EL (cell line): ENCODE data around the gene BBS4.
"Not testable (repeated sequence)": the region's sequence is repeated elsewhere in the genome, so short reads cannot be mapped to it uniquely, and the experiment has no call there.

Experiments
- DNase-seq: peaks from one replicate; pipeline ENCODE4 v3.0.0-alpha.2; 2016

Gene BBS4

GRCh38 chr15:72685925-72686794 lies at the start of gene BBS4, which contains the start of gene HIGD2B:
Gene BBS4 (plus strand): TSS chr15:72686207. CDS start chr15:72686228, 21 bp downstream.
Gene HIGD2B (minus strand): TSS chr15:72686182. CDS start chr15:72676374, 9,808 bp downstream.
- peak; percentile 90 for DNase-seq

GRCh38 chr15:72636519-72637282 lies 49.3 kb upstream of the BBS4 start:
- peak; percentile 88 for DNase-seq

GRCh38 chr15:72639759-72640483 lies 46.1 kb upstream of the BBS4 start:
- not testable (repeated sequence) for DNase-seq

GRCh38 chr15:72642271-72642670 lies 43.7 kb upstream of the BBS4 start:
- not testable (repeated sequence) for DNase-seq

- DNase-seq = not testable (repeated sequence)
Observed at GRCh38 chr15:72648631-72649253, 37.3 kb upstream of the BBS4 start.

GRCh38 chr15:72654397-72654796 lies 31.6 kb upstream of the BBS4 start, which contains the start of gene GOLGA6B:
Gene GOLGA6B (plus strand): TSS chr15:72654697. CDS start chr15:72654738, 41 bp downstream.
- DNase-seq = not testable (repeated sequence)

GRCh38 chr15:72656014-72656413 lies 30.0 kb upstream of the BBS4 start:
- not testable (repeated sequence) for DNase-seq

GRCh38 chr15:72661081-72661480 lies 24.9 kb upstream of the BBS4 start:
- DNase-seq = not testable (repeated sequence)

GRCh38 chr15:72663931-72664330 lies 22.1 kb upstream of the BBS4 start:
- DNase-seq = not testable (repeated sequence)

- not testable (repeated sequence) for DNase-seq
Observed at GRCh38 chr15:72665706-72666105, 20.3 kb upstream of the BBS4 start.

GRCh38 chr15:72669803-72670202 lies 16.2 kb upstream of the BBS4 start:
- not testable (repeated sequence) for DNase-seq

GRCh38 chr15:72670656-72671352 lies 15.2 kb upstream of the BBS4 start:
- peak; percentile 73 for DNase-seq

- DNase-seq = no peak
Observed at GRCh38 chr15:72671525-72671924, 14.5 kb upstream of the BBS4 start.

GRCh38 chr15:72676838-72677237 lies 9.2 kb upstream of the BBS4 start:
- DNase-seq = no peak

GRCh38 chr15:72680931-72681330 lies 5.1 kb upstream of the BBS4 start:
- no peak for DNase-seq

- no peak for DNase-seq
Observed at GRCh38 chr15:72682772-72683171, 3.2 kb upstream of the BBS4 start.

- DNase-seq = no peak
Observed at GRCh38 chr15:72685301-72685924, 594 bp upstream of the BBS4 start.

- no peak for DNase-seq
Observed at GRCh38 chr15:72688697-72689096, 2.7 kb downstream of the BBS4 start.

GRCh38 chr15:72690938-72691337 lies 4.9 kb downstream of the BBS4 start:
- DNase-seq = no peak

GRCh38 chr15:72698938-72699337 lies 12.9 kb downstream of the BBS4 start:
- DNase-seq = no peak

GRCh38 chr15:72700076-72700475 lies 14.1 kb downstream of the BBS4 start:
- no peak for DNase-seq
